SU-DHL-6 (cell line): ENCODE data around the gene MADCAM1.

ENCODE experiments used
- EZH2phosphoT487 ChIP-seq: fragments of 200-600 bp; sonication (generic), shearing (Covaris generic); conservative IDR thresholded peaks from 2 replicates; pipeline ENCODE4 v1.6.1; 2018; ENCODE audit warnings: mild to moderate bottlenecking, antibody characterized with exemption, low read length, moderate library complexity, mixed read lengths
- TF ChIP-seq, protein P1 (sequence below): fragments of 200-600 bp; sonication (generic); IDR thresholded peaks from one replicate; pipeline ENCODE4 v1.5.1; 2017; ENCODE audit warnings: antibody characterized with exemption, mild to moderate bottlenecking, low read length, moderate library complexity; ENCODE audit not compliant: insufficient read depth, poor library complexity, severe bottlenecking

DNA sequence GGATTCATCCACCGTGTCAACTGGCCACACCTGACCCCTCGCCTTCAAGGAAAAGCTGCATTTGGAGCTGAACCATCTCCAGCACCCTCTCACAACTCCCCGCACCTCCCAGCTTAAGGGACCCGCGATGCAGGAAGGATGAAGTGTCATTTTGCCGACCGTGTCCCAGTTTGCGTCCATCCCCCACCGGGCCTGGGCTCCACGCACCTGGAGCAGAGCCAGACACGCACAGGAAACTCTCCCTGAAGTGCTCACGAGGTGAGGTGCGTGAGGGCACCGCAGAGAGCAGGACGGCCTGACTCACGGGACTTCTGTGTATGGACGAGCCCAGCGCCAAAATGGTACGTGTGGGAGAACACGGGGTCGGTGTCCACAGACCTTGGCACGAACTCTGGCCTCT, 42.7 kb upstream of the MADCAM1 start:
- TF ChIP-seq, protein P1, sequence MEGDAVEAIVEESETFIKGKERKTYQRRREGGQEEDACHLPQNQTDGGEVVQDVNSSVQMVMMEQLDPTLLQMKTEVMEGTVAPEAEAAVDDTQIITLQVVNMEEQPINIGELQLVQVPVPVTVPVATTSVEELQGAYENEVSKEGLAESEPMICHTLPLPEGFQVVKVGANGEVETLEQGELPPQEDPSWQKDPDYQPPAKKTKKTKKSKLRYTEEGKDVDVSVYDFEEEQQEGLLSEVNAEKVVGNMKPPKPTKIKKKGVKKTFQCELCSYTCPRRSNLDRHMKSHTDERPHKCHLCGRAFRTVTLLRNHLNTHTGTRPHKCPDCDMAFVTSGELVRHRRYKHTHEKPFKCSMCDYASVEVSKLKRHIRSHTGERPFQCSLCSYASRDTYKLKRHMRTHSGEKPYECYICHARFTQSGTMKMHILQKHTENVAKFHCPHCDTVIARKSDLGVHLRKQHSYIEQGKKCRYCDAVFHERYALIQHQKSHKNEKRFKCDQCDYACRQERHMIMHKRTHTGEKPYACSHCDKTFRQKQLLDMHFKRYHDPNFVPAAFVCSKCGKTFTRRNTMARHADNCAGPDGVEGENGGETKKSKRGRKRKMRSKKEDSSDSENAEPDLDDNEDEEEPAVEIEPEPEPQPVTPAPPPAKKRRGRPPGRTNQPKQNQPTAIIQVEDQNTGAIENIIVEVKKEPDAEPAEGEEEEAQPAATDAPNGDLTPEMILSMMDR: no peak
- TF ChIP-seq EZH2phosphoT487: no peak
